ENCODE results near the gene STXBP5. TPM values are rescaled to one million over a fixed set of nuclear protein-coding genes. Genes with fewer than 3 reads are reported as not detected.

Gene STXBP5
- total and polyA plus RNA-seq, 2 experiments from 2014 or later = 11.1 to 30.3 TPM

DNA sequence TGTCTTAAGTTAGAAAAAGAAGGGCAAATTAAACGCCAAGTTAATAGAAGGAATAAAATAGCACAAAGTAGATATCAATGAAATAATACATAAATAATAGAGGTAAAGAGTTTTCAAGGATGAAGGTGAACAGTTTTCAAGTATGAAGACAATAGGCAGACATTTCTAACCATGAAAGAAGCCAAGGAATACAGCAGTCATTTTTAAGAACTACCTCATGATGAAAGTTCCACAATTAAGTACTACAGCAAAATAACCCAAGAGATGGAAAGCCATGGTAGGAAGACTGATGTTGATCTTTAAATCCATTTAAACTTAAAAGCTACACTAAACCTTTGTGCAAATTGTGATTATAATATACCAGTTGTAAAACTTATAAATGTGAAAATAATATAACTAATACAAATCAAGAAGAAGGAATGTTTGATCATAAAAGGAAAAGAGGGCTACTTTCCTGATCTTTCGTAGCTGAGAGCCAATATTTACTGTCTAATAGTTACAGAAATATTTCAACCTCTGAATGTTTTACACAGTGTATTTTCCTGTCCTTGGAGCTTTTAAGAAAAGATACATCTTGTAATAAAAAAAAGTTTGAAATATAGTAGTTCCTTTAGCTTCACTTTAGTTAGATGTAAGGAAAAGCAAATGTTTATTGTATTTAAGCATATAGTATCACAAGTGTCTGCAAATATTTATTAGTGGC is 143.1 kb downstream of the STXBP5 start:
- Histone ChIP-seq H3K4me2 (no peak overlapping the region), H2AFZ (no peak overlapping the region), H3K4me1 (ENCODE audit: insufficient read depth) (no peaks in the 10 kb centered on the region), H3K79me2 (no peaks in the 10 kb centered on the region), H3K27ac (no peak overlapping the region), H3K9me2 (replicated peaks; ENCODE audit: insufficient read depth) (no peaks in the 10 kb centered on the region), H3K27me3 (no peaks in the 10 kb centered on the region), H3K36me3 (replicated peaks; ENCODE audit: insufficient read depth, low read depth) (no peaks in the 10 kb centered on the region), H3K4me3 (no peak overlapping the region), H3K9me3 (ENCODE audit: low read depth) (no peaks in the 10 kb centered on the region), H4K20me1 (ENCODE audit: insufficient read depth, poor library complexity, severe bottlenecking) (no peaks in the 10 kb centered on the region)
- 93% methylated on average over 2 of the region's 2 CpGs for WGBS (ENCODE audit: low lambda C conversion rate, missing lambda C conversion rate)
- no peak for TF ChIP-seq EZH2phosphoT487 (IDR thresholded peaks at IDR 0.05; ENCODE audit: low read depth, severe bottlenecking, unreplicated experiment)
- TF ChIP-seq EZH2 (IDR thresholded peaks at IDR 0.05; ENCODE audit: borderline replicate concordance) = no peak
- TF ChIP-seq, protein P1, sequence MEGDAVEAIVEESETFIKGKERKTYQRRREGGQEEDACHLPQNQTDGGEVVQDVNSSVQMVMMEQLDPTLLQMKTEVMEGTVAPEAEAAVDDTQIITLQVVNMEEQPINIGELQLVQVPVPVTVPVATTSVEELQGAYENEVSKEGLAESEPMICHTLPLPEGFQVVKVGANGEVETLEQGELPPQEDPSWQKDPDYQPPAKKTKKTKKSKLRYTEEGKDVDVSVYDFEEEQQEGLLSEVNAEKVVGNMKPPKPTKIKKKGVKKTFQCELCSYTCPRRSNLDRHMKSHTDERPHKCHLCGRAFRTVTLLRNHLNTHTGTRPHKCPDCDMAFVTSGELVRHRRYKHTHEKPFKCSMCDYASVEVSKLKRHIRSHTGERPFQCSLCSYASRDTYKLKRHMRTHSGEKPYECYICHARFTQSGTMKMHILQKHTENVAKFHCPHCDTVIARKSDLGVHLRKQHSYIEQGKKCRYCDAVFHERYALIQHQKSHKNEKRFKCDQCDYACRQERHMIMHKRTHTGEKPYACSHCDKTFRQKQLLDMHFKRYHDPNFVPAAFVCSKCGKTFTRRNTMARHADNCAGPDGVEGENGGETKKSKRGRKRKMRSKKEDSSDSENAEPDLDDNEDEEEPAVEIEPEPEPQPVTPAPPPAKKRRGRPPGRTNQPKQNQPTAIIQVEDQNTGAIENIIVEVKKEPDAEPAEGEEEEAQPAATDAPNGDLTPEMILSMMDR (IDR thresholded peaks at IDR 0.05; ENCODE audit: poor library complexity) = no peak
- no peak for DNase-seq (ENCODE audit: low spot score)

DNA sequence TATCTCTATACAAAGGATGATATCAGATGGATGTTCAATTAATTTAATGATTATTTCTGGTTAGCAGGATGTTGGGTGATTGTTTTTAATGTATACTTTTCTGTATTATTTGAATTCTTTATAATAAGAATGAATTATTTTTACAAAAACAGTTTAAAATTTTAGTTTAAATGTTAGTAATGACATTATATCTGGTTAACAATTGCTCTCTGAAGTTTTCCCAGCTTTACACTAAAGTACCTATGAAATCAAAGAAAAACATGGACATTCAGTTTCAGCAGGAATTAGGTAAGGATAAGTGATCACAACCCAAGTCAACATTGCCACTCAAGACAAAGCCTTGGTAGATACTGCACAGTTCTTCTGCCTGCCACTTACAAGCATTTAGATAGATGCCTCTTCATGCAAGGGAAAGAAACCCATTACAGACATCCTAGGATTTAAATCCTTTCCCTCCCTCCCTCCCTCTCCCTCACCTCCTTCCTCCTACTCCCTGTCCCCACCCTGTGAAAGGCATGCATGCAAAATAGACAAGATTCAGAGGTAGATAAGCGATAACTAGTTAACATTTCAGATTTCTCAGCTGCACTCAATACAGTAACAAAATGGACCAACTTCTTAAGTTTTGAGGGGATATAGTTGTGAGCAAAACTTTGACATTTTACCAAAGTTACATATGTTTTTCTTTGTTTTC is 143.8 kb downstream of the STXBP5 start:
- Histone ChIP-seq H3K27ac (no peak overlapping the region), H3K79me2 (no peaks in the 10 kb centered on the region), H3K9me3 (ENCODE audit: low read depth) (no peaks in the 10 kb centered on the region), H3K9me2 (replicated peaks; ENCODE audit: insufficient read depth) (no peaks in the 10 kb centered on the region), H2AFZ (no peak overlapping the region), H3K4me2 (no peak overlapping the region), H4K20me1 (ENCODE audit: insufficient read depth, poor library complexity, severe bottlenecking) (no peaks in the 10 kb centered on the region), H3K4me1 (ENCODE audit: insufficient read depth) (no peaks in the 10 kb centered on the region), H3K36me3 (replicated peaks; ENCODE audit: insufficient read depth, low read depth) (no peaks in the 10 kb centered on the region), H3K27me3 (no peaks in the 10 kb centered on the region), H3K4me3 (no peak overlapping the region)
- no peak for DNase-seq (ENCODE audit: low spot score)
- no peak for TF ChIP-seq EZH2 (IDR thresholded peaks at IDR 0.05; ENCODE audit: borderline replicate concordance)
- no peak for TF ChIP-seq EZH2phosphoT487 (IDR thresholded peaks at IDR 0.05; ENCODE audit: low read depth, severe bottlenecking, unreplicated experiment)
- TF ChIP-seq, protein P1 (IDR thresholded peaks at IDR 0.05; ENCODE audit: poor library complexity) = no peak
- 81% methylated on average over 1 of the region's 1 CpG for WGBS (ENCODE audit: low lambda C conversion rate, missing lambda C conversion rate)

DNA sequence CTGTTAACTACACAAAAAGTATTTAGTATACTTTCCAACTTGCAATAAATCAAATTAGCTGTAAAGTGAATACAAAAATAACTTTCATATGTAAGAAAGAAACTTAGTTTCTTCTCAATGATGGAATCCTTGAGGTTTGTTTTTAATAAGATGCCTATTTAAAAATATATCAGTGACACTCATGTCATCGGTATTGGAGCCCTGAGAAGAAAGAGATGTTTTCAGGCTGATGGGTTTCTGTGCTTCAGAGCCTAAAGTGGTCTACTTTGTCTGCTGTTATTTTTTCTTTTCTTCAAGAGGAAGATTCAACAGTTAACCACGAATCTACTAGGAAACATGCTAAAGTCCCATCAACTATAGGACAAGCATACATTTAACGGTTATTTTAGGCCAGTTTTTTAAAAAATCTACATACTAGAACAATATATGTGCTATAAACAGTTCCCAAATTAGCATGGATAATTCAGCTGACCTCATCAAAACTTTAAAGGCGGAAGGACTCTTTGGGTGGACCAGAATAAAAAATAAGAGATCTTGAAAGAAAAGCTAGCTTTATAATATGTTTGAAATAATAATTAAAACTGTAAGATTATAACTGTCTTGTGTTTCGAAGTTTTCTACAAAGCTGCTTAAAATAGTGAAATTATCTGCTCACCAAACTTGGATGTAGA is 157.2 kb downstream of the STXBP5 start:
- H3K4me1 ChIP-seq (ENCODE audit: insufficient read depth) = no peaks in the 10 kb centered on the region
- 94% methylated on average over 5 of the region's 5 CpGs for WGBS (ENCODE audit: low lambda C conversion rate, missing lambda C conversion rate)
- no peak overlapping the region for H2AFZ ChIP-seq
- no peaks in the 10 kb centered on the region for H3K79me2 ChIP-seq
- no peaks in the 10 kb centered on the region for H3K36me3 ChIP-seq (replicated peaks; ENCODE audit: insufficient read depth, low read depth)
- H3K27me3 ChIP-seq = no peaks in the 10 kb centered on the region
- no peak for TF ChIP-seq EZH2 (IDR thresholded peaks at IDR 0.05; ENCODE audit: borderline replicate concordance)
- TF ChIP-seq, protein P1 (IDR thresholded peaks at IDR 0.05; ENCODE audit: poor library complexity) = no peak
- TF ChIP-seq EZH2phosphoT487 (IDR thresholded peaks at IDR 0.05; ENCODE audit: low read depth, severe bottlenecking, unreplicated experiment) = no peak
- H3K4me2 ChIP-seq = no peak overlapping the region
- H3K9me2 ChIP-seq (replicated peaks; ENCODE audit: insufficient read depth) = no peaks in the 10 kb centered on the region
- no peaks in the 10 kb centered on the region for H3K9me3 ChIP-seq (ENCODE audit: low read depth)
- DNase-seq (ENCODE audit: low spot score) = no peak
- no peak overlapping the region for H3K27ac ChIP-seq
- no peak overlapping the region for H3K4me3 ChIP-seq
- no peaks in the 10 kb centered on the region for H4K20me1 ChIP-seq (ENCODE audit: insufficient read depth, poor library complexity, severe bottlenecking)

Measured in hepatocyte (in vitro differentiated cells).